ENCODE data around the gene CELF2.

DNA sequence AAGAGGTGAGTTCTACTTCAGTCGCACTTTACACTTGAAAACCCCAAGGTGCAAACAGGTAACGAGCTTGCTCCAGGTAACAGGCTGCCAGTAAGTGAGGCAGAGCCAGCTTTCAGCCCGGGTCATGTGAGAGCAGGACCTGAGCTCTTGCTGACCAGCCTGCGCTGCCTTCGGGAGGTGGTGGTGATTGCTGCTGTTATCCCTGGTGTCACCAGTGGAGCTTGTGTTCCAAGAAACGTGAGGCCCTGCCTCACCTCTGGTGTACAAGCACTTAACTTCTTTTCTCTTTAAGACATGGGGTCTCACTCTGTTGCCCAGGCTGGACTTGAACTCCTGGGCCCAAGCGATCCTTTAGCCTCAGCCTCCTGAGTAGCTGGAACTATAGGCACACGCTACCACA, 265.0 kb downstream of the CELF2 start:
- TF ChIP-seq, protein P1, sequence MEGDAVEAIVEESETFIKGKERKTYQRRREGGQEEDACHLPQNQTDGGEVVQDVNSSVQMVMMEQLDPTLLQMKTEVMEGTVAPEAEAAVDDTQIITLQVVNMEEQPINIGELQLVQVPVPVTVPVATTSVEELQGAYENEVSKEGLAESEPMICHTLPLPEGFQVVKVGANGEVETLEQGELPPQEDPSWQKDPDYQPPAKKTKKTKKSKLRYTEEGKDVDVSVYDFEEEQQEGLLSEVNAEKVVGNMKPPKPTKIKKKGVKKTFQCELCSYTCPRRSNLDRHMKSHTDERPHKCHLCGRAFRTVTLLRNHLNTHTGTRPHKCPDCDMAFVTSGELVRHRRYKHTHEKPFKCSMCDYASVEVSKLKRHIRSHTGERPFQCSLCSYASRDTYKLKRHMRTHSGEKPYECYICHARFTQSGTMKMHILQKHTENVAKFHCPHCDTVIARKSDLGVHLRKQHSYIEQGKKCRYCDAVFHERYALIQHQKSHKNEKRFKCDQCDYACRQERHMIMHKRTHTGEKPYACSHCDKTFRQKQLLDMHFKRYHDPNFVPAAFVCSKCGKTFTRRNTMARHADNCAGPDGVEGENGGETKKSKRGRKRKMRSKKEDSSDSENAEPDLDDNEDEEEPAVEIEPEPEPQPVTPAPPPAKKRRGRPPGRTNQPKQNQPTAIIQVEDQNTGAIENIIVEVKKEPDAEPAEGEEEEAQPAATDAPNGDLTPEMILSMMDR (conservative IDR thresholded peaks at IDR 0.05; ENCODE audit: low read depth, low read length) = no peak
- TF ChIP-seq POLR2A (IDR thresholded peaks at IDR 0.05; ENCODE audit: low read depth, low read length) (no peak), CHD1 (IDR thresholded peaks at IDR 0.05; ENCODE audit: low read depth, low read length) (no peak), RAD21 (IDR thresholded peaks at IDR 0.05; ENCODE audit: low read length) (no peak), MAZ (IDR thresholded peaks at IDR 0.05; ENCODE audit: borderline replicate concordance, low read depth, low read length) (no peak)
